ENCODE measurements around the gene CHRNG.

DNA sequence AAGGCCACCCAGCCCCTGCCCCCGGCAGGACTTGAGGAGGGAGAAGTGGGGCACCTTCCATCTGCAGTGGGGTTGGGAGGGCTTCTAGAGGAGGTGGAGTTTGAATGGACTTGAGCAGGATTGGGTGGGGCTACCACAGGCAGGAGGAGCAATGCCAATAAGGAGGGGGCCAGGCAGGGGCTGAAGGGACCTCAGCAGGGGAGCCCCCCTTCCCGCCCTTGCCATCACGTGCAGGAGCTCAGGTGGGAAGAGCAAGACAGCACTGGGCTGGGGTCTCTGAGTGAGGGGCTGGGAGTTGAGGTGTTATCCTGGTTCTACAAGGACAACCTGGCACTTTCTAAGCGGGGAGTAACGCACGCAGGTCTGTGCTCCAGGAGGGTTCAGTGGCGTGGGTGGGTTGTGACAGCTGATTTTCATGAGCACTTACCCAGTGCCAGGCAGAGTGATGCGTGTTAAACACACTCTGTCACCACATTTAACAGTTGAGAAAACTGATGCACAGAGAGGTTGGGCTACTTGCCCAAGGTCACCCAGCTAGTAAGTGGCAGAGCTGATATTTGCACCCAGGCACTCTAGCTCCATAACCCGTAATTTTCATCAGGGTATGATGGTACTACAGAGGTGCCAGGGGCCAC lies 8.7 kb upstream of the CHRNG start:
- TF ChIP-seq EP300 (IDR thresholded peaks at IDR 0.05; ENCODE audit: borderline replicate concordance) = no peak
- no peak for TF ChIP-seq YY1 (IDR thresholded peaks at IDR 0.05; ENCODE audit: low read depth)
- TF ChIP-seq CEBPB (IDR thresholded peaks at IDR 0.05) = no peak
- no peak for TF ChIP-seq TEAD4 (IDR thresholded peaks at IDR 0.05)
- no peak for TF ChIP-seq RAD21 (IDR thresholded peaks at IDR 0.05; ENCODE audit: low read depth)
- no peak for TF ChIP-seq FOXM1 (IDR thresholded peaks at IDR 0.05; ENCODE audit: borderline replicate concordance, low read depth)
- no peak for TF ChIP-seq ZBTB7A (IDR thresholded peaks at IDR 0.05; ENCODE audit: low read depth)
- TF ChIP-seq, protein P1, sequence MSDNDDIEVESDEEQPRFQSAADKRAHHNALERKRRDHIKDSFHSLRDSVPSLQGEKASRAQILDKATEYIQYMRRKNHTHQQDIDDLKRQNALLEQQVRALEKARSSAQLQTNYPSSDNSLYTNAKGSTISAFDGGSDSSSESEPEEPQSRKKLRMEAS (IDR thresholded peaks at IDR 0.05) = no peak
- TF ChIP-seq, protein P2, sequence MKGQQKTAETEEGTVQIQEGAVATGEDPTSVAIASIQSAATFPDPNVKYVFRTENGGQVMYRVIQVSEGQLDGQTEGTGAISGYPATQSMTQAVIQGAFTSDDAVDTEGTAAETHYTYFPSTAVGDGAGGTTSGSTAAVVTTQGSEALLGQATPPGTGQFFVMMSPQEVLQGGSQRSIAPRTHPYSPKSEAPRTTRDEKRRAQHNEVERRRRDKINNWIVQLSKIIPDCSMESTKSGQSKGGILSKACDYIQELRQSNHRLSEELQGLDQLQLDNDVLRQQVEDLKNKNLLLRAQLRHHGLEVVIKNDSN (IDR thresholded peaks at IDR 0.05) = no peak
- TF ChIP-seq EGR1 (IDR thresholded peaks at IDR 0.05) = no peak
- no peak for TF ChIP-seq NFIC (IDR thresholded peaks at IDR 0.05)
- TF ChIP-seq TCF12 (IDR thresholded peaks at IDR 0.05; ENCODE audit: low read depth) = no peak
- no peak for TF ChIP-seq TAF1 (IDR thresholded peaks at IDR 0.05; ENCODE audit: low read depth)
- TF ChIP-seq, protein P3, sequence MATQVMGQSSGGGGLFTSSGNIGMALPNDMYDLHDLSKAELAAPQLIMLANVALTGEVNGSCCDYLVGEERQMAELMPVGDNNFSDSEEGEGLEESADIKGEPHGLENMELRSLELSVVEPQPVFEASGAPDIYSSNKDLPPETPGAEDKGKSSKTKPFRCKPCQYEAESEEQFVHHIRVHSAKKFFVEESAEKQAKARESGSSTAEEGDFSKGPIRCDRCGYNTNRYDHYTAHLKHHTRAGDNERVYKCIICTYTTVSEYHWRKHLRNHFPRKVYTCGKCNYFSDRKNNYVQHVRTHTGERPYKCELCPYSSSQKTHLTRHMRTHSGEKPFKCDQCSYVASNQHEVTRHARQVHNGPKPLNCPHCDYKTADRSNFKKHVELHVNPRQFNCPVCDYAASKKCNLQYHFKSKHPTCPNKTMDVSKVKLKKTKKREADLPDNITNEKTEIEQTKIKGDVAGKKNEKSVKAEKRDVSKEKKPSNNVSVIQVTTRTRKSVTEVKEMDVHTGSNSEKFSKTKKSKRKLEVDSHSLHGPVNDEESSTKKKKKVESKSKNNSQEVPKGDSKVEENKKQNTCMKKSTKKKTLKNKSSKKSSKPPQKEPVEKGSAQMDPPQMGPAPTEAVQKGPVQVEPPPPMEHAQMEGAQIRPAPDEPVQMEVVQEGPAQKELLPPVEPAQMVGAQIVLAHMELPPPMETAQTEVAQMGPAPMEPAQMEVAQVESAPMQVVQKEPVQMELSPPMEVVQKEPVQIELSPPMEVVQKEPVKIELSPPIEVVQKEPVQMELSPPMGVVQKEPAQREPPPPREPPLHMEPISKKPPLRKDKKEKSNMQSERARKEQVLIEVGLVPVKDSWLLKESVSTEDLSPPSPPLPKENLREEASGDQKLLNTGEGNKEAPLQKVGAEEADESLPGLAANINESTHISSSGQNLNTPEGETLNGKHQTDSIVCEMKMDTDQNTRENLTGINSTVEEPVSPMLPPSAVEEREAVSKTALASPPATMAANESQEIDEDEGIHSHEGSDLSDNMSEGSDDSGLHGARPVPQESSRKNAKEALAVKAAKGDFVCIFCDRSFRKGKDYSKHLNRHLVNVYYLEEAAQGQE (IDR thresholded peaks at IDR 0.05; ENCODE audit: low read depth) = no peak
